ENCODE results near the gene SLC39A5. TPM values are rescaled to one million over a fixed set of nuclear protein-coding genes. Genes with fewer than 3 reads are reported as not detected.

The SLC39A5 gene
- total and polyA plus RNA-seq, 2 of the 8 experiments (the other 6 are each of a cell fraction or from before 2014, with no cell fraction given), result 0.27 TPM; not detected in 1

DNA sequence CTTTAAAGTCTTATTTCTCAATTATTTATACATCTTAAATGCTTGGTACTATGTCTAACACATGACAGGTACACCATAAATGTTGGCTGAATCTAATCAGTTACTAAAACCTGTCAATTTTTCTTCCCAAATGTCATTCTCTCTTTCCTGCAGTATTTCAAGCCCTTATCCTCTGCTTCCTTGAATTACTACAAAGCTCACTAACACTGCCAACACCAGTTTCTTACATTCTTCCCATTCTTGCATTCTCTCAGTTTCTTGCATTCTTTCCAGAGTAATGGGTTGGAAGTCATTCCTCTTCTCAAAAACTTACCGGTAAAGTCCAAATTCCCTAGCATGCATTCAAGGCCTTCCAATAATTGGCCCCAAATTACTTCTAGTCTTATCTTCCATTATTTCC, 31.0 kb upstream of the SLC39A5 start:
- Histone ChIP-seq H4K8ac (ENCODE audit: extremely low read depth, insufficient read depth, low read length) (no peak overlapping the region), H2AFZ (ENCODE audit: low read length) (no peak overlapping the region), H3K9ac (replicated peaks in 1 of 4; ENCODE audit: extremely low read depth in 1 of 4, low read depth in 3 of 4, low read length in 3 of 4) (no peak overlapping the region), H2AK5ac (ENCODE audit: low read depth, low read length) (no peak overlapping the region), H3K23me2 (ENCODE audit: low read depth, low read length) (no peaks in the 10 kb centered on the region), H3K79me2 (ENCODE audit: control insufficient read depth in 1 of 2, insufficient read depth in 2 of 2, low read length in 2 of 2) (no peaks in the 10 kb centered on the region), H2BK20ac (ENCODE audit: low read length) (no peak overlapping the region), H3K4me2 (ENCODE audit: insufficient read depth in 1 of 2, low read depth in 2 of 2, low read length in 2 of 2) (no peak overlapping the region), H2BK5ac (ENCODE audit: low read depth, low read length) (no peak overlapping the region), H4K91ac (replicated peaks; ENCODE audit: insufficient read length, low read length) (no peak overlapping the region), H3K4me3 (ENCODE audit: extremely low read depth in 1 of 4, insufficient read depth in 2 of 4, low read depth in 3 of 4, low read length in 4 of 4) (no peak overlapping the region), H2BK120ac (replicated peaks; ENCODE audit: low read depth, low read length) (no peak overlapping the region), H3K4me1 (replicated peaks in 1 of 4; ENCODE audit: control insufficient read depth in 3 of 4, insufficient read depth in 4 of 4, low read length in 3 of 4) (no peaks in the 10 kb centered on the region), H3K56ac (replicated peaks; ENCODE audit: insufficient read length, low read depth, low read length) (no peak overlapping the region), H2BK12ac (ENCODE audit: low read depth, low read length) (no peak overlapping the region), H3K36me3 (ENCODE audit: control insufficient read depth in 2 of 4, insufficient read depth in 4 of 4, low read length in 3 of 4) (no peaks in the 10 kb centered on the region), H3K27ac (ENCODE audit: low read depth, low read length) (no peak overlapping the region), H4K5ac (ENCODE audit: insufficient read length, low read depth, low read length) (no peak overlapping the region), H3K79me1 (ENCODE audit: low read depth, low read length) (no peaks in the 10 kb centered on the region), H3K4ac (replicated peaks; ENCODE audit: insufficient read length, low read depth, low read length) (no peak overlapping the region), H3K23ac (ENCODE audit: insufficient read length) (no peak overlapping the region), H3K14ac (ENCODE audit: insufficient read length) (no peak overlapping the region), H2BK15ac (ENCODE audit: low read length) (no peak overlapping the region), H3K27me3 (replicated peaks in 1 of 4; ENCODE audit: control insufficient read depth in 3 of 4, extremely low read depth in 1 of 4, insufficient read depth in 3 of 4, low read length in 3 of 4) (no peaks in the 10 kb centered on the region), H3K18ac (ENCODE audit: extremely low read depth, low read length) (no peak overlapping the region), H3K9me3 (ENCODE audit: insufficient read depth in 2 of 2, low read depth in 1 of 2, low read length in 1 of 2) (no peaks in the 10 kb centered on the region), H4K20me1 (replicated peaks in 1 of 2; ENCODE audit: control insufficient read depth in 1 of 2, insufficient read depth in 2 of 2, low read length in 2 of 2) (no peaks in the 10 kb centered on the region)
- ChIA-PET CTCF (ENCODE audit: partially characterized antibody) (interaction anchor here (0.8 to 12.3 kb wide), 12 partner anchors 7 to 934 kb away, joined by 3 to 111 read pairs (median 3); partner anchors contain the start of genes COQ10A, RNF41 and SMARCC2), POLR2A (ENCODE audit: partially characterized antibody) (interaction anchor here (0.7 to 17.4 kb wide), 11 partner anchors 9 to 757 kb away, joined by 3 to 203 read pairs (median 4); partner anchors contain the start of genes MYL6, RNF41, SMARCC2 and ZC3H10)
- WGBS, 2 experiments (ENCODE audit: extremely low coverage in 1 of 2, insufficient coverage in 1 of 2, insufficient read length in 1 of 2, insufficient replicate concordance in 2 of 2, low coverage in 1 of 2, low lambda C conversion rate in 2 of 2, missing lambda C conversion rate in 1 of 2), result 88% methylated on average over 1 of the region's 1 CpG; no CpG with 5 or more reads in 1 of the 2 experiments
- DNase-seq (ENCODE audit: low read depth in 1 of 2, low spot score in 2 of 2), result no peak
- FAIRE-seq, result no peak
- TF ChIP-seq CBX5 (IDR thresholded peaks at IDR 0.05; ENCODE audit: low read depth, low read length) (no peak), SP1 (IDR thresholded peaks at IDR 0.05; ENCODE audit: low read depth, low read length) (0 out of 2 replicates have a peak, but pooled peaks have one; percentile 62), SAP30 (IDR thresholded peaks at IDR 0.05; ENCODE audit: insufficient read depth, insufficient replicate concordance, low read length) (no peak), CTBP2 (IDR thresholded peaks at IDR 0.05; ENCODE audit: borderline replicate concordance, insufficient read depth, insufficient read length, low read length) (no peak), EZH2 (IDR thresholded peaks at IDR 0.05; ENCODE audit: low read depth, low read length, severe bottlenecking) (no peak), TBP (IDR thresholded peaks at IDR 0.05; ENCODE audit: low read depth, low read length) (no peak), NANOG (IDR thresholded peaks at IDR 0.05; ENCODE audit: insufficient read depth, low read depth, low read length, poor library complexity, severe bottlenecking) (no peak), SP4 (IDR thresholded peaks at IDR 0.05; ENCODE audit: low read length) (no peak), TCF12 (IDR thresholded peaks at IDR 0.05; ENCODE audit: low read depth, low read length) (no peak), CHD1 (IDR thresholded peaks at IDR 0.05; ENCODE audit: low read depth, low read length) (no peak)
- TF ChIP-seq, protein P1, sequence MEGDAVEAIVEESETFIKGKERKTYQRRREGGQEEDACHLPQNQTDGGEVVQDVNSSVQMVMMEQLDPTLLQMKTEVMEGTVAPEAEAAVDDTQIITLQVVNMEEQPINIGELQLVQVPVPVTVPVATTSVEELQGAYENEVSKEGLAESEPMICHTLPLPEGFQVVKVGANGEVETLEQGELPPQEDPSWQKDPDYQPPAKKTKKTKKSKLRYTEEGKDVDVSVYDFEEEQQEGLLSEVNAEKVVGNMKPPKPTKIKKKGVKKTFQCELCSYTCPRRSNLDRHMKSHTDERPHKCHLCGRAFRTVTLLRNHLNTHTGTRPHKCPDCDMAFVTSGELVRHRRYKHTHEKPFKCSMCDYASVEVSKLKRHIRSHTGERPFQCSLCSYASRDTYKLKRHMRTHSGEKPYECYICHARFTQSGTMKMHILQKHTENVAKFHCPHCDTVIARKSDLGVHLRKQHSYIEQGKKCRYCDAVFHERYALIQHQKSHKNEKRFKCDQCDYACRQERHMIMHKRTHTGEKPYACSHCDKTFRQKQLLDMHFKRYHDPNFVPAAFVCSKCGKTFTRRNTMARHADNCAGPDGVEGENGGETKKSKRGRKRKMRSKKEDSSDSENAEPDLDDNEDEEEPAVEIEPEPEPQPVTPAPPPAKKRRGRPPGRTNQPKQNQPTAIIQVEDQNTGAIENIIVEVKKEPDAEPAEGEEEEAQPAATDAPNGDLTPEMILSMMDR (IDR thresholded peaks at IDR 0.05; ENCODE audit: control extremely low read depth in 1 of 3, insufficient read depth in 1 of 3, low read depth in 1 of 3, low read length in 3 of 3), result no peak
